ENCODE measurements around the gene B3GAT2. TPM values are rescaled to one million over a fixed set of nuclear protein-coding genes. Genes with fewer than 3 reads are reported as not detected.

B3GAT2 gene
- total RNA-seq, 4 donors from 2014 or later, result 0.21 TPM; not detected in 3

DNA sequence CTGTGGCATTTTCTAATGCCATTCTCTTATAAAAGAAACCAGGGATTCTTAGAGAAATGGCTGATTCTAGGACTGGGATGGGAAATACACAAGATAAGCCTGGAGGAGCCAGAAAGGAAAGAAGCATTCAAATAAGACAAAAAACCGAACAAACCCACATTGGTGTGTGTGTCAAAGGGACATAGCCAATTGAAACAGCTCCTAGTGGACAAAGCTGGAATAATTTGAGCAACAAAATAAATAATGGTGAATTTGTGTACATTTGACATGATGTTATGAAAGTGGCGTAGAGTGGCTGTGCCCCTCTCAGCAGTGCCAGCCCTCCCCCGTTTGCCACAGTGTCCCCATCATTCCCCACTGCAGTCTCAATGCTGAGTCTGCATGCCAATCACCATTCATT, 55.5 kb downstream of the B3GAT2 start:
- no peak for DNase-seq (ENCODE audit: low spot score in 2 of 2)
- no peak for TF ChIP-seq POLR2AphosphoS5 (IDR thresholded peaks at IDR 0.05)
- no peak for TF ChIP-seq EP300 (IDR thresholded peaks at IDR 0.05)
- TF ChIP-seq, protein P1, sequence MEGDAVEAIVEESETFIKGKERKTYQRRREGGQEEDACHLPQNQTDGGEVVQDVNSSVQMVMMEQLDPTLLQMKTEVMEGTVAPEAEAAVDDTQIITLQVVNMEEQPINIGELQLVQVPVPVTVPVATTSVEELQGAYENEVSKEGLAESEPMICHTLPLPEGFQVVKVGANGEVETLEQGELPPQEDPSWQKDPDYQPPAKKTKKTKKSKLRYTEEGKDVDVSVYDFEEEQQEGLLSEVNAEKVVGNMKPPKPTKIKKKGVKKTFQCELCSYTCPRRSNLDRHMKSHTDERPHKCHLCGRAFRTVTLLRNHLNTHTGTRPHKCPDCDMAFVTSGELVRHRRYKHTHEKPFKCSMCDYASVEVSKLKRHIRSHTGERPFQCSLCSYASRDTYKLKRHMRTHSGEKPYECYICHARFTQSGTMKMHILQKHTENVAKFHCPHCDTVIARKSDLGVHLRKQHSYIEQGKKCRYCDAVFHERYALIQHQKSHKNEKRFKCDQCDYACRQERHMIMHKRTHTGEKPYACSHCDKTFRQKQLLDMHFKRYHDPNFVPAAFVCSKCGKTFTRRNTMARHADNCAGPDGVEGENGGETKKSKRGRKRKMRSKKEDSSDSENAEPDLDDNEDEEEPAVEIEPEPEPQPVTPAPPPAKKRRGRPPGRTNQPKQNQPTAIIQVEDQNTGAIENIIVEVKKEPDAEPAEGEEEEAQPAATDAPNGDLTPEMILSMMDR (IDR thresholded peaks at IDR 0.05), result no peak
- 80% methylated on average over 3 of the region's 3 CpGs for WGBS
- Histone ChIP-seq H3K4me3 (no peak overlapping the region), H3K27ac (no peak overlapping the region), H3K36me3 (no peaks in the 10 kb centered on the region), H3K4me1 (no peaks in the 10 kb centered on the region), H3K9me3 (no peaks in the 10 kb centered on the region), H3K27me3 (no peaks in the 10 kb centered on the region)

DNA sequence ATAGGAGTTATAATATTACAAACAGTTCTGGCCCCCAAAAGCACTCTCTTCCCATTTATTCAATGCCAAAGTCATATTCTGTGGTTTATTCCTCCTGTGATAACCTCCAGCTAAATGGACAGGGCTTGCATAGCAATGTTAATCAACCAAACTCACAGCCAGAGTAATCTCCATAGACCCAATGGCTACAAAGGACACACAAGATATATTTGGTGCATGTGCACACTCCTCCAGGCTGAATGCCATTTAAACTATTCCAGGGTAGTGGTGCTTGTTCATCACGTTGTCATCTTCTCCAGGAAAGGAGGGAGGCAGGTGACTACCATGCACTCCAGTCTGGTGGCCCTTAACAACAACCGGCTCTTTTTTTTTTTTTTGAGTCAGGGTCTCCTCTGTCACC, 56.8 kb downstream of the B3GAT2 start:
- no peaks in the 10 kb centered on the region for H3K4me1 ChIP-seq
- no peaks in the 10 kb centered on the region for H3K36me3 ChIP-seq
- DNase-seq (ENCODE audit: low spot score in 2 of 2), result no peak
- TF ChIP-seq POLR2AphosphoS5 (IDR thresholded peaks at IDR 0.05), result no peak
- TF ChIP-seq POLR2A (IDR thresholded peaks at IDR 0.05), result no peak
- TF ChIP-seq, protein P1 (IDR thresholded peaks at IDR 0.05), result no peak
- TF ChIP-seq EP300 (IDR thresholded peaks at IDR 0.05), result no peak
- no peak overlapping the region for H3K27ac ChIP-seq
- 64% methylated on average over 2 of the region's 2 CpGs for WGBS
- no peak overlapping the region for H3K4me3 ChIP-seq
- no peaks in the 10 kb centered on the region for H3K27me3 ChIP-seq
- H3K9me3 ChIP-seq, result no peaks in the 10 kb centered on the region

DNA sequence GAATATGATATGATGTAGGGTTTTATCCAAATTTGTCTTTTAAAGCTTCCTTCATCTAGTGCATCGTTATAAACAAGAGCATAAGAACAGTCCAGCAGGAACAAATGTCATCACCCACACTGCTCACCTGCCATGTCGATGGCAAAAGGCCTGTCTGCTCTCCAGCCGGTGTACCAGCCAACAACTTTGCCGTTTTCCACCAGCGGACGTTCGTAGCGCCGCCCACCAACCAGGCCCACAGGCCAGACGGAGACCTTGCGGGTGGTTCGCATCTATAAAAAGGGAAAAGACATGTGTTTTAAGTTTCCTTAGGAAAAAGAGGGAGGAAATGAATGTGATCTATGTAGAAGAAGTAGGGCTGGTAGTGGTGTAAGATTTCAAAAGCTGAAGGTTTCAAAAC, 62.9 kb downstream of the B3GAT2 start:
- no peak for DNase-seq (ENCODE audit: low spot score in 2 of 2)
- TF ChIP-seq, protein P1 (IDR thresholded peaks at IDR 0.05), result no peak
- TF ChIP-seq POLR2A (IDR thresholded peaks at IDR 0.05) (no peak), POLR2AphosphoS5 (IDR thresholded peaks at IDR 0.05) (no peak)
- H3K36me3 ChIP-seq, result no peaks in the 10 kb centered on the region
- H3K27ac ChIP-seq, result no peak overlapping the region
- 77% methylated on average over 12 of the region's 12 CpGs for WGBS
- no peak overlapping the region for H3K4me3 ChIP-seq
- no peaks in the 10 kb centered on the region for H3K4me1 ChIP-seq
- no peaks in the 10 kb centered on the region for H3K9me3 ChIP-seq
- H3K27me3 ChIP-seq, result no peaks in the 10 kb centered on the region

DNA sequence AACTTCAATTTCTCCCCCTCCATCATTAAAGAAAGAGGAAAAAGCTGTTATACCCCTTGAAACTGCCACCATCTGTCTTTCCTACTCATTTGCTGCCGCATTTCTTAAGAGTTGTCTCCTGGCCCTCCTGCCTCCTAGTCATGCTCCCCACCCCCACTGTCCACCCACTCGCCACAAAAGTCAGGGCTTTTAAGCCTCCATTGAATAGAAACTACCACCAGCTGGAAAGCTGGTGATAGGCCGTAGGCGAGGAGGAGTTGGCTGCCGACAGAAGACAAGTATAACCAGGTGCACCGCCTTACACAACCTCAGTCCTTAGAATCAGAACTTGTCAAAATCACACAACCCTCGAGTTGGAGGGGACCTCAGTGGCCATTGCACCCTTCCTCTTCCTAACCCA, 67.6 kb downstream of the B3GAT2 start:
- TF ChIP-seq EP300 (IDR thresholded peaks at IDR 0.05) (no peak), POLR2AphosphoS5 (IDR thresholded peaks at IDR 0.05) (no peak), POLR2A (IDR thresholded peaks at IDR 0.05) (no peak)
- TF ChIP-seq, protein P1 (IDR thresholded peaks at IDR 0.05), result no peak
- Histone ChIP-seq H3K4me3 (no peak overlapping the region), H3K27me3 (no peaks in the 10 kb centered on the region), H3K27ac (no peak overlapping the region), H3K9me3 (no peaks in the 10 kb centered on the region), H3K36me3 (no peaks in the 10 kb centered on the region), H3K4me1 (no peaks in the 10 kb centered on the region)
- no peak for DNase-seq (ENCODE audit: low spot score in 2 of 2)
- 86% methylated on average over 7 of the region's 7 CpGs for WGBS

DNA sequence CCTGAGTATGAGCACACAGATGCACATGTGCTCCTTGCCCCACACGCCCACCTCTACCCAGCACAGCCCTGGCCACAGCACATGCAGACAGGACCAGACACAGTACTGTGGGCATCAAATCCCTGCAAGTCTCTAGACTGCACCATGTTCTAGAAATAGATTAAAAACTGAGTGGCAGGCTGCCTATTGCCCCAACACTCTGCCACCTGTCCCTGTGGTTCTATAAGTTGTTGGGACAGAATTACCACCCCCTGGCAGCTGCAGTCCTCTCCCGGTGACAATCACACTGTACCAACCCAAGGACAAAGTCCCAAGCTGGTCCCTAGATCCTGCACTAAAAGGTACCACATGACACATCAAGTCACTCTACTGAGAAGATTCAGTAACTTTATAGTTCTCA, 70.2 kb downstream of the B3GAT2 start:
- H3K36me3 ChIP-seq, result no peaks in the 10 kb centered on the region
- H3K9me3 ChIP-seq, result no peaks in the 10 kb centered on the region
- TF ChIP-seq, protein P1 (IDR thresholded peaks at IDR 0.05), result no peak
- TF ChIP-seq EP300 (IDR thresholded peaks at IDR 0.05), result no peak
- TF ChIP-seq POLR2AphosphoS5 (IDR thresholded peaks at IDR 0.05), result no peak
- no peak for TF ChIP-seq POLR2A (IDR thresholded peaks at IDR 0.05)
- WGBS, result 96% methylated on average over 2 of the region's 2 CpGs
- H3K27ac ChIP-seq, result no peak overlapping the region
- DNase-seq (ENCODE audit: low spot score in 2 of 2), result no peak
- no peaks in the 10 kb centered on the region for H3K27me3 ChIP-seq
- no peaks in the 10 kb centered on the region for H3K4me1 ChIP-seq
- H3K4me3 ChIP-seq, result no peak overlapping the region
